Measurements from ENCODE around the gene ZBTB7C. TPM values are rescaled to one million over a fixed set of nuclear protein-coding genes. Genes with fewer than 3 reads are reported as not detected.
A peak's percentile ranks its signal among the peaks of the same experiment; 100 is the strongest.

Gene ZBTB7C
- total RNA-seq, 2 donors from 2014 or later: 25.1 to 36.4 TPM

- no peak overlapping the region for H3K27ac ChIP-seq
- H3K9ac ChIP-seq (ENCODE audit: low read depth in 2 of 2, low read length in 2 of 2): no peak overlapping the region
- no peaks in the 10 kb centered on the region for H3K4me1 ChIP-seq
- intact Hi-C loops (cut with DNase I): no loop called here
- H3K4me3 ChIP-seq: no peak overlapping the region
- no peaks in the 10 kb centered on the region for H3K27me3 ChIP-seq
- TF ChIP-seq, protein P1, sequence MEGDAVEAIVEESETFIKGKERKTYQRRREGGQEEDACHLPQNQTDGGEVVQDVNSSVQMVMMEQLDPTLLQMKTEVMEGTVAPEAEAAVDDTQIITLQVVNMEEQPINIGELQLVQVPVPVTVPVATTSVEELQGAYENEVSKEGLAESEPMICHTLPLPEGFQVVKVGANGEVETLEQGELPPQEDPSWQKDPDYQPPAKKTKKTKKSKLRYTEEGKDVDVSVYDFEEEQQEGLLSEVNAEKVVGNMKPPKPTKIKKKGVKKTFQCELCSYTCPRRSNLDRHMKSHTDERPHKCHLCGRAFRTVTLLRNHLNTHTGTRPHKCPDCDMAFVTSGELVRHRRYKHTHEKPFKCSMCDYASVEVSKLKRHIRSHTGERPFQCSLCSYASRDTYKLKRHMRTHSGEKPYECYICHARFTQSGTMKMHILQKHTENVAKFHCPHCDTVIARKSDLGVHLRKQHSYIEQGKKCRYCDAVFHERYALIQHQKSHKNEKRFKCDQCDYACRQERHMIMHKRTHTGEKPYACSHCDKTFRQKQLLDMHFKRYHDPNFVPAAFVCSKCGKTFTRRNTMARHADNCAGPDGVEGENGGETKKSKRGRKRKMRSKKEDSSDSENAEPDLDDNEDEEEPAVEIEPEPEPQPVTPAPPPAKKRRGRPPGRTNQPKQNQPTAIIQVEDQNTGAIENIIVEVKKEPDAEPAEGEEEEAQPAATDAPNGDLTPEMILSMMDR (IDR thresholded peaks at IDR 0.05): no peak
- no peak for DNase-seq
- H3K9me3 ChIP-seq: no peaks in the 10 kb centered on the region
- no peaks in the 10 kb centered on the region for H3K36me3 ChIP-seq
Measured at GRCh38 chr18:48153613-48154481, 255.3 kb downstream of the ZBTB7C start.

GRCh38 chr18:48152549-48152948 lies 256.6 kb downstream of the ZBTB7C start:
- H3K9ac ChIP-seq (ENCODE audit: low read depth in 2 of 2, low read length in 2 of 2): no peak overlapping the region
- no peak overlapping the region for H3K27ac ChIP-seq
- DNase-seq: no peak
- no peaks in the 10 kb centered on the region for H3K9me3 ChIP-seq
- intact Hi-C loops (cut with DNase I): no loop called here
- H3K4me3 ChIP-seq: no peak overlapping the region
- no peaks in the 10 kb centered on the region for H3K27me3 ChIP-seq
- TF ChIP-seq, protein P1 (IDR thresholded peaks at IDR 0.05): no peak
- no peaks in the 10 kb centered on the region for H3K4me1 ChIP-seq
- no peaks in the 10 kb centered on the region for H3K36me3 ChIP-seq

GRCh38 chr18:48151421-48152065 lies 257.6 kb downstream of the ZBTB7C start:
- Histone ChIP-seq H3K9me3 (no peaks in the 10 kb centered on the region), H3K9ac (ENCODE audit: low read depth in 2 of 2, low read length in 2 of 2) (no peak overlapping the region), H3K4me3 (no peak overlapping the region), H3K4me1 (no peaks in the 10 kb centered on the region), H3K27me3 (no peaks in the 10 kb centered on the region), H3K36me3 (no peaks in the 10 kb centered on the region), H3K27ac (no peak overlapping the region)
- TF ChIP-seq, protein P1 (IDR thresholded peaks at IDR 0.05): no peak
- DNase-seq: no peak
- intact Hi-C loops (cut with DNase I): no loop called here

DNA sequence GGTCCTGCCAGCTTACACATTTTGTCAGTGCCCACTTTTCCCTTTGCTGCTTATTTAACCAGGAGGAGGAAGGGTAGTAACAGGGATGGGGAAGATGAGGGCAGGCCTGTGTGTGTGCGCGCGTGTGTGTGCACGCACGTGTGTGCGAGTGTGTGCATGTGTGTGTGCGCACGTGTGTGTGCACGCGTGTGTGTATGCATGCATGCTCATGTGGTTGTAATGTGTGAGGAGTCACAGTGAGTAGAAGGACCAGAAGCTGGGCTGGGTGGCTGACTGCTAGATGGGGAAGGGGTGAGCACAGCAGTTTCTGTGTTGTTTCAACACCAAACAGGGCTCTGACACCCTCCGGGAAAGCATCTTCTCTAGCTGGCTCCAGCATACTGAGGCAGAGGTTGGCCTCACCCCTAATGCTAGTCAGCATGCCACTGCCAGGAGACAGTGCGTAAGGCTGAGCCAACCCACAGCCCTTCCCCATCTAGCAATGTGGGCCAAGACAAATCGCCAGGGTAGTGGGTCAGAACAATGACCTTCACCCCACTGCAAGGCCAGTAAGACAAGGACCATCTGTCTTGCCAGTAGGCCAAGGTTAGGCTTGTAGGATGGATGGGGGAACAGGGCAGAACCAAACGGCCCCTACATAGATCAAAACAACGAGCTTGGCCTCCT lies 260.0 kb downstream of the ZBTB7C start:
- Histone ChIP-seq H3K36me3 (no peaks in the 10 kb centered on the region), H3K27me3 (no peaks in the 10 kb centered on the region), H3K4me1 (no peaks in the 10 kb centered on the region), H3K4me3 (no peak overlapping the region), H3K27ac (no peak overlapping the region), H3K9ac (ENCODE audit: low read depth in 2 of 2, low read length in 2 of 2) (no peak overlapping the region), H3K9me3 (no peaks in the 10 kb centered on the region)
- intact Hi-C loops (cut with DNase I): no loop called here
- TF ChIP-seq, protein P1 (IDR thresholded peaks at IDR 0.05): no peak
- no peak for DNase-seq

- Histone ChIP-seq H3K36me3 (no peaks in the 10 kb centered on the region), H3K4me3 (no peak overlapping the region), H3K9me3 (no peaks in the 10 kb centered on the region), H3K4me1 (peaks cover 18% of the 10 kb centered on the region), H3K27me3 (peaks cover 4% of the 10 kb centered on the region), H3K27ac (peak overlapping the region; percentile 40), H3K9ac (ENCODE audit: low read depth in 2 of 2, low read length in 2 of 2) (no peak overlapping the region)
- intact Hi-C loops (cut with DNase I): no loop called here
- TF ChIP-seq, protein P1 (IDR thresholded peaks at IDR 0.05): no peak
- peak; percentile 67 for DNase-seq
Measured at GRCh38 chr18:48142994-48143393, 266.2 kb downstream of the ZBTB7C start.

All from colonic mucosa (tissue), 4 donors.